Neural crest cell (in vitro differentiated cells): ENCODE data around the gene GIGYF2. TPM values are rescaled to one million over a fixed set of nuclear protein-coding genes. Genes with fewer than 3 reads are reported as not detected.
A peak's percentile ranks its signal among the peaks of the same experiment; 100 is the strongest.

Experiments used
- DNase-seq: peaks from one replicate; pipeline ENCODE4 v3.0.0; 2021; ENCODE audit warnings: low read depth, mixed read lengths, low spot score
- H3K27ac Mint-ChIP-seq: one replicate; pipeline ENCODE4 v1.8.0; 2021; ENCODE audit warnings: mild to moderate bottlenecking, mixed read lengths; ENCODE audit not compliant: unreplicated experiment
- H3K27me3 Mint-ChIP-seq: 2 replicates; pipeline ENCODE4 v1.8.0; 2021; ENCODE audit warnings: low read depth, mild to moderate bottlenecking, mixed read lengths
- H3K36me3 Mint-ChIP-seq: 2 replicates; pipeline ENCODE4 v1.8.0; 2021; ENCODE audit warnings: low read depth, mild to moderate bottlenecking, mixed read lengths
- H3K4me1 Mint-ChIP-seq: 2 replicates; pipeline ENCODE4 v1.8.0; 2021; ENCODE audit warnings: mixed read lengths
- H3K4me3 Mint-ChIP-seq: one replicate; pipeline ENCODE4 v1.8.0; 2021; ENCODE audit warnings: mild to moderate bottlenecking, mixed read lengths
- H3K9me3 Mint-ChIP-seq: 2 replicates; pipeline ENCODE4 v1.8.0; 2021; ENCODE audit warnings: mixed read lengths
- total RNA-seq: library from RNA; stranded (reverse); gene quantifications from 2 replicates; pipeline ENCODE4 v1.2.1, GENCODE V29; 2021
- TF ChIP-seq, protein P1 (sequence below): fragments of 200-600 bp; sonication (generic); conservative IDR thresholded peaks from 2 replicates; pipeline ENCODE4 v1.5.0; 2021; ENCODE audit warnings: antibody characterized with exemption, mild to moderate bottlenecking

GIGYF2 gene
- total RNA-seq, 1 donor from 2014 or later = 70.3 TPM

DNA sequence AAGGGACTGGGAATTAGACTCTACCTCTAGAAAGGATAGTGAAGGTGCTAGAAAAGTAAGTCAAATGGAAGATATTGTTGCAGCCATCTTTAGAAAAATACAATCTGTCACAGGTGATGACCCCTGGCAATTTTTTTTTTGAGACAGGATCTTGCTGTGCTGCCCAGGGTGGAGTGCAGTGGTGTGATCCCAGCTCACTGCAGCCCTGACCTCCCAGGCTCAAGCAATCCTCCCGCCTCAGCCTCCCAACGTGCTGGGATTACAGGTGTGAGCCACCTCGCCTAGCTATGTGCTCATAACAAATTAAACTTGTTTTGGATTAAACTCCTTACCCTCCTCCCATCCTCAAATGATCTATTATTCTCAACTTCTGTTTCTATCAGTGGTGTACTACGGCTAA lies 3.8 kb upstream of the GIGYF2 start:
- H3K4me1 Mint-ChIP-seq = peaks cover 12% of the 10 kb centered on the region
- H3K27me3 Mint-ChIP-seq = peaks cover 10% of the 10 kb centered on the region
- TF ChIP-seq, protein P1, sequence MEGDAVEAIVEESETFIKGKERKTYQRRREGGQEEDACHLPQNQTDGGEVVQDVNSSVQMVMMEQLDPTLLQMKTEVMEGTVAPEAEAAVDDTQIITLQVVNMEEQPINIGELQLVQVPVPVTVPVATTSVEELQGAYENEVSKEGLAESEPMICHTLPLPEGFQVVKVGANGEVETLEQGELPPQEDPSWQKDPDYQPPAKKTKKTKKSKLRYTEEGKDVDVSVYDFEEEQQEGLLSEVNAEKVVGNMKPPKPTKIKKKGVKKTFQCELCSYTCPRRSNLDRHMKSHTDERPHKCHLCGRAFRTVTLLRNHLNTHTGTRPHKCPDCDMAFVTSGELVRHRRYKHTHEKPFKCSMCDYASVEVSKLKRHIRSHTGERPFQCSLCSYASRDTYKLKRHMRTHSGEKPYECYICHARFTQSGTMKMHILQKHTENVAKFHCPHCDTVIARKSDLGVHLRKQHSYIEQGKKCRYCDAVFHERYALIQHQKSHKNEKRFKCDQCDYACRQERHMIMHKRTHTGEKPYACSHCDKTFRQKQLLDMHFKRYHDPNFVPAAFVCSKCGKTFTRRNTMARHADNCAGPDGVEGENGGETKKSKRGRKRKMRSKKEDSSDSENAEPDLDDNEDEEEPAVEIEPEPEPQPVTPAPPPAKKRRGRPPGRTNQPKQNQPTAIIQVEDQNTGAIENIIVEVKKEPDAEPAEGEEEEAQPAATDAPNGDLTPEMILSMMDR = no peak
- peak overlapping the region; percentile 34 for H3K4me3 Mint-ChIP-seq
- DNase-seq = no peak
- no peak overlapping the region for H3K27ac Mint-ChIP-seq
- peaks cover 5% of the 10 kb centered on the region for H3K9me3 Mint-ChIP-seq
- no peaks in the 10 kb centered on the region for H3K36me3 Mint-ChIP-seq

DNA sequence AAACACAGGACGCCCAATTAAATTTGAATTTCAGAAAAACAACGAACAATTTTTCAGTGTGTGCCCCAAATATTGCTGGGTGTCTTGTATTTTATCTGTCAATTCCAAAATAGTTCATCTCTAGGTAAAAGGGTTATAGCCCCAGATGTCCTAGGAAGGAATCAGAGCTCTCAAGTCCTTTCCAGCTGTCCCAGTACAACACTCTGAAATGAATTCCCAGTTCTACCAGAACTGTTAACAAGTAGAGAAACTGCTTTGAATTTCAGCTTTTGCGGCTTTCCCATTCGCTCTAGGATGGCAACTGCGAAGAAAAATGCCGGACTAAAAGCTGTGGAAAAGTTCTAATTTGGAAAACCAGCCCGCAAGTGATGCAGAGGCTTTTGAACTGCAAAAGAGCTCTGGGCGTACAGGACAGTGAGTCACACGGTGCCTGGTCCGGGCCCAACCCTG lies 497 bp upstream of the GIGYF2 start:
- DNase-seq = no peak
- TF ChIP-seq, protein P1 = no peak
- peak overlapping the region; percentile 96 for H3K4me3 Mint-ChIP-seq
- H3K4me1 Mint-ChIP-seq = peaks cover 34% of the 10 kb centered on the region
- H3K27me3 Mint-ChIP-seq = peaks cover 10% of the 10 kb centered on the region
- H3K9me3 Mint-ChIP-seq = peaks cover 5% of the 10 kb centered on the region
- H3K36me3 Mint-ChIP-seq = peaks cover 4% of the 10 kb centered on the region
- H3K27ac Mint-ChIP-seq = peak overlapping the region; percentile 67

DNA sequence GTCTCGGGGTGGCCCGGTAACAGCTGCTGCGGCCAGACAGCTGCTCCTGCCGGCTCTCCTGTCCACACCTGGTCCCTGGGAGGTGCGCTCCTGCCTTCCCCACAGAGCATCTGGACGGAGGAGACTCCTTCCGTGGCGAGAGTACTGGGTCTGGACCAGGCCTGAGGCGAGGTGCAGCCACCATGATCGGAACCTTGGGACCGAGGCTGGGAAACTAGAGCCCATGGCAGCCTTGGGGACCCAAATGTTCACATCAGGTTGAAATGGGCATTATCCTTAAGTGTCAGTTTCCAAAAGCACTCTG lies 628 bp downstream of the GIGYF2 start:
- peak overlapping the region; percentile 96 for H3K4me3 Mint-ChIP-seq
- peaks cover 4% of the 10 kb centered on the region for H3K36me3 Mint-ChIP-seq
- TF ChIP-seq, protein P1 = no peak
- DNase-seq = no peak
- H3K27me3 Mint-ChIP-seq = peaks cover 10% of the 10 kb centered on the region
- H3K9me3 Mint-ChIP-seq = peaks cover 5% of the 10 kb centered on the region
- H3K27ac Mint-ChIP-seq = peak overlapping the region; percentile 93
- peaks cover 37% of the 10 kb centered on the region for H3K4me1 Mint-ChIP-seq

DNA sequence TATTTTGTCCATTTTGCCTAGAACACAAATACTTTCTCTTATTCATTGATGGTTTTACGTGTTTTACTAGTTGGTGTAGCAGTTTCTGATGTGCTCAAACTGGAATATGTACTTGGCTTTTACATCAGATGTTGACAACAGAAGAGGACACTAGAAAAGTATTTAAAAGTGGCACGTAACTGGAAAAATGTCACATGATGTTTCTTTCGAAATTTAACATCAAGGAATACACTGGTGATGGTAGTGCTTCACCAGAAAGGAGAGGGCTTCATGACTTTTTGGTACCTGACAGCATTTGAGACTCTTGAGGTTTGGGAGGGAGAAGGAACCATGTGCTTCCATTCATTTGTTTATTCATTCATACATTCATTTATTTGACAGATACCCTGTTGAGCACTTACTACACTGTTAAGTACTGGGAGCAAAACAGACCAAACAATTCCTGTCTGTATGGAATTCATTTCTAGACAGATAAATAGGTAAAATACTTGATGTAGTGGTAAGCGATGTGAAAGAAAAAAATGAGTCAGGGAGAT lies 1.5 kb downstream of the GIGYF2 start:
- Mint-ChIP-seq H3K27me3 (peaks cover 4% of the 10 kb centered on the region), H3K4me1 (peaks cover 38% of the 10 kb centered on the region), H3K4me3 (peak overlapping the region; percentile 96), H3K9me3 (peaks cover 5% of the 10 kb centered on the region), H3K27ac (peak overlapping the region; percentile 16), H3K36me3 (peaks cover 5% of the 10 kb centered on the region)
- TF ChIP-seq, protein P1 = no peak
- no peak for DNase-seq

DNA sequence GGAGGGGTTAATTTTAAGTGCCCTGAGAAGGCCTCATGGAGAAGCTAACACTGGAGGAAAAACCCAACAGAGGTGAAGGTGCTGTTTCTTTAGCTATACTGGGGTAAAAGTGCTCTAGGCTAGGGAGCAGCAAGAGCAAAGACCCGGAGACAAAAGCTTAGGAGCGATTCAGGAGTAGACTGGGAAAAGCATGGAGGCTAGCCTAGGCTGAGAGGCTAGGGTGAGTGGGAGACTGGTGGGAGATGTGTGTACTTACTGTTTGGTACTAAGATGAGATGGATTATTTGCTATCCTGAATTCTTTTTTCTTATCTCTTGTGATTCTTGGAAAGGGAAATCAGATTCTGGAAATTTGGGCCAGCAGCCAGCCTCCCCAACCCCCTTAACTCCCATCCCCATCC lies 2.0 kb downstream of the GIGYF2 start:
- H3K4me3 Mint-ChIP-seq = peak overlapping the region; percentile 96
- peaks cover 10% of the 10 kb centered on the region for H3K36me3 Mint-ChIP-seq
- no peak for DNase-seq
- H3K9me3 Mint-ChIP-seq = peaks cover 7% of the 10 kb centered on the region
- peaks cover 4% of the 10 kb centered on the region for H3K27me3 Mint-ChIP-seq
- peaks cover 41% of the 10 kb centered on the region for H3K4me1 Mint-ChIP-seq
- H3K27ac Mint-ChIP-seq = peak overlapping the region; percentile 16
- TF ChIP-seq, protein P1 = no peak

DNA sequence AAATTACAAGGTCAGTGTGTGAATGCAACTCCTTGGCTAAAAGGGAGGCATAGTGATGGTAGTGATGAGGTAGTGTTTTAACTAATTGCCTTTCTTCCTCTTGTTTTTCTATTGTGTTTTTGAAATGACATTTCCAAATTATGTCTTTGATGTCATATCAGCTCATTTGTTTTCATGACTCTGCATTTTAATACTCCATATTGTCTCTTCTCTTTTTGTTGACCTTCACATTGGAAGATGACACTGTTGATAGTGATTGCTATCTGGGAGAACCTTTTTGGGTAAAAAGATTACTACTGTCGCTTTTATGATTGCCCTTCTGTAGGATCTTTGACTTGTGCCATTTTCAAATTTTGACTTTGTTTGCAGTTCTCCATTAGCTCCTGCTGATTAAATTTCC lies 3.0 kb downstream of the GIGYF2 start:
- Mint-ChIP-seq H3K27ac (no peak overlapping the region), H3K27me3 (no peaks in the 10 kb centered on the region), H3K4me3 (peak overlapping the region; percentile 96), H3K4me1 (peaks cover 41% of the 10 kb centered on the region), H3K9me3 (peaks cover 3% of the 10 kb centered on the region), H3K36me3 (peaks cover 15% of the 10 kb centered on the region)
- TF ChIP-seq, protein P1 = no peak
- DNase-seq = no peak
